GM12878 (cell line): Measurements from ENCODE around the gene SMAD9. TPM values are rescaled to one million over a fixed set of nuclear protein-coding genes. Genes with fewer than 3 reads are reported as not detected.

Source experiments
- ATAC-seq: fragments of 200-7000 bp; cut with Tn5 transposase; 3 replicates; pipeline ENCODE4 v1.9.1; 2020; ENCODE audit warnings: mild to moderate bottlenecking, moderate library complexity
- BruUV-seq: library from RNA; stranded (reverse); fragments of 400-500 nt; replicated peaks from 2 replicates; lab custom pipeline; 2021; lab: Mats Ljungman, UMichigan
- CTCF ChIA-PET: fragments of 300-600 bp; sonication (Branson Sonifier 250); formaldehyde crosslinking; extraction: SDS; loops from one replicate; lab custom pipeline; 2021; ENCODE audit warnings: inconsistent platforms; lab: Yijun Ruan, JAX
- POLR2A ChIA-PET: fragments of 350-600 bp; formaldehyde crosslinking; extraction: SDS; loops from one replicate; lab custom pipeline; 2021; ENCODE audit warnings: inconsistent platforms; lab: Charles Lee
- RAD21 ChIA-PET: fragments of 300-600 bp; sonication (Branson Sonifier 250); formaldehyde crosslinking; loops from one replicate; lab custom pipeline; 2023; ENCODE audit warnings: antibody characterized with exemption; ENCODE audit not compliant: unreplicated experiment; lab: Charles Lee
- SMC1A ChIA-PET: fragments of 300-600 bp; sonication (Branson Sonifier 250); formaldehyde crosslinking; loops from one replicate; lab custom pipeline; 2023; ENCODE audit not compliant: unreplicated experiment, uncharacterized antibody; lab: Charles Lee
- DNase-seq: peaks from one replicate; pipeline ENCODE4 v3.0.0-alpha.2; 2011; ENCODE audit warnings: low read depth, low spot score
- FAIRE-seq: peaks from 3 replicates; lab custom pipeline; 2011; peaks lifted over from hg19 to GRCh38; lab: Jason Lieb, UNC
- H2AFZ ChIP-seq: 2 replicates; pipeline ENCODE4 v1.6.0; 2011; ENCODE audit warnings: low read depth, low read length, control low read depth; ENCODE audit not compliant: control insufficient read depth
- H3K27ac ChIP-seq: 2 replicates; pipeline ENCODE4 v1.5.1; 2011; ENCODE audit warnings: control low read depth; ENCODE audit not compliant: control insufficient read depth, insufficient read depth
- H3K27me3 ChIP-seq, 2 experiments: replicated peaks in 1 of 2; 2 replicates each; pipeline versions ENCODE4 v1.6.0 to v1.6.1; 2011; ENCODE audit warnings: low read length in 1 of 2; ENCODE audit not compliant: control insufficient read depth in 2 of 2, insufficient read depth in 2 of 2
- H3K36me3 ChIP-seq, 2 experiments: 2 replicates each; pipeline ENCODE4 v1.5.1; 2011; ENCODE audit warnings: low read length in 1 of 2; ENCODE audit not compliant: control insufficient read depth in 2 of 2, insufficient read depth in 2 of 2
- H3K4me1 ChIP-seq: 2 replicates; pipeline ENCODE4 v1.6.1; 2011; ENCODE audit warnings: mild to moderate bottlenecking, low read length, moderate library complexity, mixed read lengths; ENCODE audit not compliant: control insufficient read depth, insufficient read depth
- H3K4me2 ChIP-seq: 2 replicates; pipeline ENCODE4 v1.6.0; 2011; ENCODE audit warnings: control low read depth; ENCODE audit not compliant: control insufficient read depth, insufficient read depth
- H3K4me3 ChIP-seq: fragments of 200-600 bp; sonication (generic); 2 replicates; pipeline ENCODE4 v1.5.1; 2016
- H3K79me2 ChIP-seq: 2 replicates; pipeline ENCODE4 v1.6.0; 2011; ENCODE audit warnings: low read length; ENCODE audit not compliant: control insufficient read depth, insufficient read depth
- H3K9ac ChIP-seq: 2 replicates; pipeline ENCODE4 v1.8.0; 2011; ENCODE audit warnings: low read length, control low read depth, mixed read lengths; ENCODE audit not compliant: control insufficient read depth, insufficient read depth
- H3K9me3 ChIP-seq: replicated peaks from 3 replicates; pipeline ENCODE4 v1.5.1; 2011; ENCODE audit warnings: mild to moderate bottlenecking, low read length; ENCODE audit not compliant: control insufficient read depth, insufficient read depth
- H4K20me1 ChIP-seq: 2 replicates; pipeline ENCODE4 v1.6.0; 2011; ENCODE audit not compliant: control insufficient read depth, insufficient read depth
- BHLHE40 ChIP-seq, 2 experiments: fragments of 450-650 bp in 1 of 2; IDR thresholded peaks; 2 replicates each; pipeline ENCODE4 v1.6.1; 2011 to 2017; ENCODE audit warnings: low read depth in 2 of 2, borderline replicate concordance in 1 of 2, improper control_type of control experiment in 1 of 2, low read length in 1 of 2, mild to moderate bottlenecking in 1 of 2
- BMI1 ChIP-seq: fragments of 450-650 bp; IDR thresholded peaks from 2 replicates; pipeline ENCODE4 v1.6.1; 2016; ENCODE audit warnings: mild to moderate bottlenecking, moderate library complexity, borderline replicate concordance
- KAT2A ChIP-seq: conservative IDR thresholded peaks from 2 replicates; pipeline ENCODE4 v1.6.1; 2011; ENCODE audit warnings: low read depth, low read length; ENCODE audit not compliant: control insufficient read depth
- PAX5 ChIP-seq: IDR thresholded peaks from 2 replicates; pipeline ENCODE4 v1.6.1; 2011; ENCODE audit warnings: low read depth, low read length, borderline replicate concordance
- PML ChIP-seq: IDR thresholded peaks from 2 replicates; pipeline ENCODE4 v1.6.1; 2012; ENCODE audit warnings: low read length, inconsistent platforms
- RCOR1 ChIP-seq: conservative IDR thresholded peaks from 2 replicates; pipeline ENCODE4 v1.6.1; 2012; ENCODE audit warnings: low read depth, low read length, improper control_type of control experiment
- RFX5 ChIP-seq: IDR thresholded peaks from 2 replicates; pipeline ENCODE4 v1.6.1; 2011; ENCODE audit warnings: low read depth, low read length, improper control_type of control experiment
- TAF1 ChIP-seq: IDR thresholded peaks from 2 replicates; pipeline ENCODE4 v1.6.1; 2011; ENCODE audit warnings: mild to moderate bottlenecking, low read depth, low read length, borderline replicate concordance
- WGBS: methylation state at CpG from one replicate; pipeline ENCODE4 v1.1.6; 2016; ENCODE audit warnings: low lambda C conversion rate; ENCODE audit not compliant: insufficient replicate concordance, insufficient coverage; ENCODE audit errors: missing lambda C conversion rate; 5-methylcytosine and 5-hydroxymethylcytosine counted together
- in situ Hi-C: fragments of 300-500 bp; cut with MboI; formaldehyde crosslinking; loops from 9 replicates; pipeline ENCODE4 v1.14.3; 2018; ENCODE audit warnings: mixed read lengths
- intact Hi-C: fragments of 100-400 bp; cut with micrococcal nuclease; formaldehyde crosslinking; loops from one replicate; pipeline ENCODE4 v1.14.2; 2022; ENCODE audit not compliant: unreplicated experiment
- polyA plus RNA-seq, 11 experiments: library from polyadenylated mRNA; depleted of rRNA in 4 of 11; unstranded in 6 of 11; stranded (reverse) in 5 of 11; fragments of >200 nt; fragmentation: Nextera tagmentation in 4 of 11; fragmentation: Illumina TruSeq in 1 of 11; extraction: Ambion mirVana in 4 of 11; extraction: Trizol in 1 of 11; gene quantifications; 1 replicate in 1 of 11; 2 replicates in 10 of 11; pipeline versions ENCODE4 v1.2.1 to v1.2.3, GENCODE V29; 2011 to 2016; ENCODE audit warnings: inconsistent platforms in 2 of 11, missing spikeins in 2 of 11, low read depth in 1 of 11
- total RNA-seq, 4 experiments: library from RNA; depleted of rRNA in 3 of 4; stranded (reverse); fragments of >200 nt in 3 of 4; fragmentation: Illumina TruSeq in 1 of 4; extraction: Trizol in 1 of 4; gene quantifications; 2 replicates each; pipeline versions ENCODE4 v1.2.1 to v1.2.3, GENCODE V29; 2013 to 2021
- TF ChIP-seq, protein P1 (sequence below): fragments of 450-650 bp; IDR thresholded peaks from 2 replicates; pipeline ENCODE4 v1.6.1; 2014; ENCODE audit warnings: mild to moderate bottlenecking
- TF ChIP-seq, protein P2 (sequence below): fragments of 150-350 bp; IDR thresholded peaks from 2 replicates; pipeline ENCODE4 v1.6.1; 2016; ENCODE audit warnings: low read depth, low read length
- TF ChIP-seq, protein P3 (sequence below): IDR thresholded peaks from 2 replicates; pipeline ENCODE4 v1.6.1; 2011; ENCODE audit warnings: borderline replicate concordance, low read depth, mild to moderate bottlenecking, moderate library complexity, mixed read lengths, low read length; ENCODE audit not compliant: insufficient read depth; ENCODE audit errors: extremely low read length
- TF ChIP-seq, protein P4 (sequence below): fragments of 450-650 bp; IDR thresholded peaks from 2 replicates; pipeline ENCODE4 v1.6.1; 2018; ENCODE audit warnings: mild to moderate bottlenecking, low read depth, moderate library complexity; ENCODE audit not compliant: partially characterized antibody

The SMAD9 gene
- total and polyA plus RNA-seq, 10 of the 15 experiments (the other 5 are each of a cell fraction or from before 2014, with no cell fraction given), result 0.22 to 0.69 (median 0.42) TPM; not detected in 6

DNA sequence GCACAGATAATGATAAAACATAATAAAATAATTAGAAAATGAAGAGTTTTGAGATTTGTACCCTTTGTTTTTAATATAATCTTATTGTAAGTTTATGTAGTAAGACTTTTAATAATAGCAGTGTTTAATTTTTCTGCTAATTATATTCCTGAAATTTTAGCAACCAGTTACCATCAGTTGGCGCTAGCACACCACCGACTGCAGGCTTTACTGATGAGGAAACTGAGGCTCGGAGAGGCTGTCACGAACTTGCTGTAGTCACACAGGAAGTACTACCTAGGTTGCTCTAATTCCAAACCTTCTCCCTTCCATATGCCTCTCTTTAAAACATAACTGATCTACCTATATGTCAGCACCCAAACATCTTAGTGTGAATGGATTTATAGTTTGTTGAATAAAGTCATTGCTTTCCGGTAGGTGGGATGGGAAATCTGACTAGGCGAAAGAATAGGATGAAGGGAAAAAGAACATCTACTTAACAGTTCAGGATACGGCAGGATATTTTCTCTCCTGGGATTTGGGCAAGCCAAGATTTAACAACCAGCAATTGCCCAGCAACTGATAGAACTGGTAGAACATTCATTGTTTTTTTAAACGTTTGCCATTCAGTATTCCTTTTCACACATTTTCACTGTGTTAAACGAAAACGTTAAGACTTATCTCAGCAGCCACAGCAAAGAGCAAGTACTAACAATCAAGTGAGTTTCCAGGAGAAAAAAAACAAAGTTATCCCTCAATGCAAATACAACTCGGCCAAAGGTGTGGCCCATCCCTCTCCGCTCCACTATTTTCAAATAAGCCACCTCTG, 101.8 kb downstream of the SMAD9 start:
- no peak for FAIRE-seq
- H3K4me2 ChIP-seq, result peak overlapping the region; percentile 13
- H3K4me1 ChIP-seq, result no peaks in the 10 kb centered on the region; the same call in 1 of the 2 replicates
- H3K27me3 ChIP-seq, result peaks cover 0 to 3% of the 10 kb centered on the region in 2 experiments; a peak in 2 of 4 replicates
- no peak overlapping the region for H3K9ac ChIP-seq
- H2AFZ ChIP-seq, result peak overlapping the region; percentile 61
- no peak for DNase-seq
- H3K27ac ChIP-seq, result no peak overlapping the region
- SMC1A ChIA-PET, result no interaction called here
- intact Hi-C loops (loop anchor here (5.0 kb wide), 1 partner anchor 239 kb away; the partner anchor contains the start of gene SUPT20H), in situ Hi-C loops (no loop called here)
- RAD21 ChIA-PET, result no interaction called here
- CTCF ChIA-PET, result no interaction called here
- ATAC-seq, result no peak
- no peaks in the 10 kb centered on the region for H4K20me1 ChIP-seq
- WGBS, result 16% methylated on average over 12 of the region's 12 CpGs
- BruUV-seq, result no TSS peak
- H3K79me2 ChIP-seq, result peaks cover 34% of the 10 kb centered on the region
- POLR2A ChIA-PET, result no interaction called here
- H3K9me3 ChIP-seq, result no peaks in the 10 kb centered on the region
- H3K4me3 ChIP-seq, result peak overlapping the region; percentile 64
- H3K36me3 ChIP-seq, result no peaks in the 10 kb centered on the region
- TF ChIP-seq, protein P1, sequence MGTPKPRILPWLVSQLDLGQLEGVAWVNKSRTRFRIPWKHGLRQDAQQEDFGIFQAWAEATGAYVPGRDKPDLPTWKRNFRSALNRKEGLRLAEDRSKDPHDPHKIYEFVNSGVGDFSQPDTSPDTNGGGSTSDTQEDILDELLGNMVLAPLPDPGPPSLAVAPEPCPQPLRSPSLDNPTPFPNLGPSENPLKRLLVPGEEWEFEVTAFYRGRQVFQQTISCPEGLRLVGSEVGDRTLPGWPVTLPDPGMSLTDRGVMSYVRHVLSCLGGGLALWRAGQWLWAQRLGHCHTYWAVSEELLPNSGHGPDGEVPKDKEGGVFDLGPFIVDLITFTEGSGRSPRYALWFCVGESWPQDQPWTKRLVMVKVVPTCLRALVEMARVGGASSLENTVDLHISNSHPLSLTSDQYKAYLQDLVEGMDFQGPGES, result no peak
- TF ChIP-seq RCOR1, result no peak
- TF ChIP-seq TAF1, result no peak
- TF ChIP-seq PML, result no peak
- no peak for TF ChIP-seq RFX5
- TF ChIP-seq, protein P2, sequence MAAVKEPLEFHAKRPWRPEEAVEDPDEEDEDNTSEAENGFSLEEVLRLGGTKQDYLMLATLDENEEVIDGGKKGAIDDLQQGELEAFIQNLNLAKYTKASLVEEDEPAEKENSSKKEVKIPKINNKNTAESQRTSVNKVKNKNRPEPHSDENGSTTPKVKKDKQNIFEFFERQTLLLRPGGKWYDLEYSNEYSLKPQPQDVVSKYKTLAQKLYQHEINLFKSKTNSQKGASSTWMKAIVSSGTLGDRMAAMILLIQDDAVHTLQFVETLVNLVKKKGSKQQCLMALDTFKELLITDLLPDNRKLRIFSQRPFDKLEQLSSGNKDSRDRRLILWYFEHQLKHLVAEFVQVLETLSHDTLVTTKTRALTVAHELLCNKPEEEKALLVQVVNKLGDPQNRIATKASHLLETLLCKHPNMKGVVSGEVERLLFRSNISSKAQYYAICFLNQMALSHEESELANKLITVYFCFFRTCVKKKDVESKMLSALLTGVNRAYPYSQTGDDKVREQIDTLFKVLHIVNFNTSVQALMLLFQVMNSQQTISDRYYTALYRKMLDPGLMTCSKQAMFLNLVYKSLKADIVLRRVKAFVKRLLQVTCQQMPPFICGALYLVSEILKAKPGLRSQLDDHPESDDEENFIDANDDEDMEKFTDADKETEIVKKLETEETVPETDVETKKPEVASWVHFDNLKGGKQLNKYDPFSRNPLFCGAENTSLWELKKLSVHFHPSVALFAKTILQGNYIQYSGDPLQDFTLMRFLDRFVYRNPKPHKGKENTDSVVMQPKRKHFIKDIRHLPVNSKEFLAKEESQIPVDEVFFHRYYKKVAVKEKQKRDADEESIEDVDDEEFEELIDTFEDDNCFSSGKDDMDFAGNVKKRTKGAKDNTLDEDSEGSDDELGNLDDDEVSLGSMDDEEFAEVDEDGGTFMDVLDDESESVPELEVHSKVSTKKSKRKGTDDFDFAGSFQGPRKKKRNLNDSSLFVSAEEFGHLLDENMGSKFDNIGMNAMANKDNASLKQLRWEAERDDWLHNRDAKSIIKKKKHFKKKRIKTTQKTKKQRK, result no peak
- no peak for TF ChIP-seq PAX5
- TF ChIP-seq, protein P3, sequence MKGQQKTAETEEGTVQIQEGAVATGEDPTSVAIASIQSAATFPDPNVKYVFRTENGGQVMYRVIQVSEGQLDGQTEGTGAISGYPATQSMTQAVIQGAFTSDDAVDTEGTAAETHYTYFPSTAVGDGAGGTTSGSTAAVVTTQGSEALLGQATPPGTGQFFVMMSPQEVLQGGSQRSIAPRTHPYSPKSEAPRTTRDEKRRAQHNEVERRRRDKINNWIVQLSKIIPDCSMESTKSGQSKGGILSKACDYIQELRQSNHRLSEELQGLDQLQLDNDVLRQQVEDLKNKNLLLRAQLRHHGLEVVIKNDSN, result no peak
- TF ChIP-seq BMI1, result no peak
- TF ChIP-seq KAT2A, result no peak
- TF ChIP-seq, protein P4, sequence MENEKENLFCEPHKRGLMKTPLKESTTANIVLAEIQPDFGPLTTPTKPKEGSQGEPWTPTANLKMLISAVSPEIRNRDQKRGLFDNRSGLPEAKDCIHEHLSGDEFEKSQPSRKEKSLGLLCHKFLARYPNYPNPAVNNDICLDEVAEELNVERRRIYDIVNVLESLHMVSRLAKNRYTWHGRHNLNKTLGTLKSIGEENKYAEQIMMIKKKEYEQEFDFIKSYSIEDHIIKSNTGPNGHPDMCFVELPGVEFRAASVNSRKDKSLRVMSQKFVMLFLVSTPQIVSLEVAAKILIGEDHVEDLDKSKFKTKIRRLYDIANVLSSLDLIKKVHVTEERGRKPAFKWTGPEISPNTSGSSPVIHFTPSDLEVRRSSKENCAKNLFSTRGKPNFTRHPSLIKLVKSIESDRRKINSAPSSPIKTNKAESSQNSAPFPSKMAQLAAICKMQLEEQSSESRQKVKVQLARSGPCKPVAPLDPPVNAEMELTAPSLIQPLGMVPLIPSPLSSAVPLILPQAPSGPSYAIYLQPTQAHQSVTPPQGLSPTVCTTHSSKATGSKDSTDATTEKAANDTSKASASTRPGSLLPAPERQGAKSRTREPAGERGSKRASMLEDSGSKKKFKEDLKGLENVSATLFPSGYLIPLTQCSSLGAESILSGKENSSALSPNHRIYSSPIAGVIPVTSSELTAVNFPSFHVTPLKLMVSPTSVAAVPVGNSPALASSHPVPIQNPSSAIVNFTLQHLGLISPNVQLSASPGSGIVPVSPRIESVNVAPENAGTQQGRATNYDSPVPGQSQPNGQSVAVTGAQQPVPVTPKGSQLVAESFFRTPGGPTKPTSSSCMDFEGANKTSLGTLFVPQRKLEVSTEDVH, result no peak
- no peak for TF ChIP-seq BHLHE40 (IDR thresholded peaks at IDR 0.05; ENCODE audit: borderline replicate concordance in 1 of 2, low read depth in 2 of 2, low read length in 1 of 2)
